Osteocyte (in vitro differentiated cells): ENCODE measurements around the gene TNPO1. TPM values are rescaled to one million over a fixed set of nuclear protein-coding genes. Genes with fewer than 3 reads are reported as not detected.

Experiments used
- DNase-seq: peaks from one replicate; pipeline ENCODE4 v3.0.0; 2021; ENCODE audit warnings: mixed read lengths; ENCODE audit not compliant: unreplicated experiment; ENCODE audit errors: extremely low spot score
- H3K27ac Mint-ChIP-seq: one replicate; pipeline ENCODE4 v1.8.0; 2021; ENCODE audit warnings: mild to moderate bottlenecking, mixed read lengths; ENCODE audit not compliant: unreplicated experiment
- H3K27me3 Mint-ChIP-seq: one replicate; pipeline ENCODE4 v1.8.0; 2021; ENCODE audit warnings: mixed read lengths; ENCODE audit not compliant: unreplicated experiment
- H3K36me3 Mint-ChIP-seq: one replicate; pipeline ENCODE4 v1.8.0; 2021; ENCODE audit warnings: mixed read lengths; ENCODE audit not compliant: unreplicated experiment
- H3K4me1 Mint-ChIP-seq: one replicate; pipeline ENCODE4 v1.8.0; 2021; ENCODE audit warnings: mixed read lengths; ENCODE audit not compliant: unreplicated experiment
- H3K4me3 Mint-ChIP-seq: one replicate; pipeline ENCODE4 v1.8.0; 2021; ENCODE audit warnings: mild to moderate bottlenecking, moderate library complexity, mixed read lengths; ENCODE audit not compliant: unreplicated experiment
- H3K9me3 Mint-ChIP-seq: one replicate; pipeline ENCODE4 v1.8.0; 2021; ENCODE audit warnings: mixed read lengths; ENCODE audit not compliant: unreplicated experiment
- CTCF ChIP-seq: fragments of 200-600 bp; sonication (generic); IDR thresholded peaks from 2 replicates; pipeline ENCODE4 v1.5.0; 2021; ENCODE audit warnings: antibody characterized with exemption, mild to moderate bottlenecking, moderate library complexity
- total RNA-seq: library from RNA; stranded (reverse); gene quantifications from 2 replicates; pipeline ENCODE4 v1.2.1, GENCODE V29; 2021

The TNPO1 gene
- total RNA-seq, 1 donor from 2014 or later = 160 TPM

GRCh38 chr5:72889324-72889723 is 72.9 kb downstream of the TNPO1 start:
- no peak overlapping the region for H3K4me3 Mint-ChIP-seq
- no peaks in the 10 kb centered on the region for H3K27me3 Mint-ChIP-seq
- H3K4me1 Mint-ChIP-seq = peaks cover 1% of the 10 kb centered on the region
- H3K9me3 Mint-ChIP-seq = no peaks in the 10 kb centered on the region
- H3K27ac Mint-ChIP-seq = peak overlapping the region; percentile 41
- TF ChIP-seq CTCF = no peak
- no peak for DNase-seq
- peaks cover 70% of the 10 kb centered on the region for H3K36me3 Mint-ChIP-seq

GRCh38 chr5:72892846-72893245 is 76.4 kb downstream of the TNPO1 start:
- Mint-ChIP-seq H3K4me3 (no peak overlapping the region), H3K27me3 (no peaks in the 10 kb centered on the region), H3K4me1 (no peaks in the 10 kb centered on the region), H3K9me3 (no peaks in the 10 kb centered on the region), H3K27ac (no peak overlapping the region), H3K36me3 (peaks cover 69% of the 10 kb centered on the region)
- no peak for TF ChIP-seq CTCF
- DNase-seq = no peak

- Mint-ChIP-seq H3K27me3 (no peaks in the 10 kb centered on the region), H3K9me3 (no peaks in the 10 kb centered on the region), H3K4me3 (no peak overlapping the region), H3K36me3 (peaks cover 55% of the 10 kb centered on the region), H3K27ac (peak overlapping the region; percentile 23), H3K4me1 (no peaks in the 10 kb centered on the region)
- DNase-seq = no peak
- no peak for TF ChIP-seq CTCF
Observed at GRCh38 chr5:72895758-72896157, 79.3 kb downstream of the TNPO1 start.

GRCh38 chr5:72906806-72907205 is 90.3 kb downstream of the TNPO1 start:
- H3K4me3 Mint-ChIP-seq = no peak overlapping the region
- DNase-seq = no peak
- H3K27me3 Mint-ChIP-seq = no peaks in the 10 kb centered on the region
- no peaks in the 10 kb centered on the region for H3K4me1 Mint-ChIP-seq
- no peaks in the 10 kb centered on the region for H3K9me3 Mint-ChIP-seq
- H3K27ac Mint-ChIP-seq = no peak overlapping the region
- TF ChIP-seq CTCF = no peak
- peaks cover 68% of the 10 kb centered on the region for H3K36me3 Mint-ChIP-seq

- H3K27ac Mint-ChIP-seq = no peak overlapping the region
- no peak for DNase-seq
Observed at GRCh38 chr5:72908664-72909063, 92.2 kb downstream of the TNPO1 start.

More at GRCh38 chr5:72908664-72909063, 92.2 kb downstream of the TNPO1 start:
- TF ChIP-seq CTCF = no peak
- Mint-ChIP-seq H3K4me3 (no peak overlapping the region), H3K36me3 (peaks cover 52% of the 10 kb centered on the region), H3K9me3 (no peaks in the 10 kb centered on the region), H3K27me3 (no peaks in the 10 kb centered on the region), H3K4me1 (no peaks in the 10 kb centered on the region)
